K562 (cell line): ENCODE data around the gene DIS3L. TPM values are rescaled to one million over a fixed set of nuclear protein-coding genes. Genes with fewer than 3 reads are reported as not detected.

Experiments
- ATAC-seq: fragments of 200-7000 bp; cut with Tn5 transposase; 3 replicates; pipeline ENCODE4 v1.9.1; 2020; ENCODE audit warnings: moderate library complexity
- BruUV-seq: library from RNA; stranded (reverse); fragments of 400-500 nt; replicated peaks from 2 replicates; lab custom pipeline; 2021; lab: Mats Ljungman, UMichigan
- CTCF ChIA-PET: fragments of 300-600 bp; formaldehyde crosslinking; extraction: SDS; loops from one replicate; lab custom pipeline; 2021; ENCODE audit warnings: low intra/inter-chr PET ratio; lab: Yijun Ruan, JAX
- POLR2A ChIA-PET: fragments of 300-600, 350-650 bp; sonication (Branson Sonifier 250); formaldehyde crosslinking; extraction: SDS; loops from one replicate; lab custom pipeline; 2021; ENCODE audit warnings: antibody characterized with exemption, inconsistent platforms; lab: Yijun Ruan, JAX
- DNase-seq, 4 experiments: peaks; one replicate each; pipeline versions ENCODE4 v3.0.0 to v3.0.0-alpha.2; 2011 to 2018; ENCODE audit warnings: low spot score in 3 of 4, mixed read lengths in 3 of 4; ENCODE audit errors: extremely low read depth in 1 of 4
- FAIRE-seq: peaks from 2 replicates; lab custom pipeline; 2011; peaks lifted over from hg19 to GRCh38; lab: Jason Lieb, UNC
- H2AFZ ChIP-seq: 2 replicates; pipeline ENCODE4 v1.6.0; 2011; ENCODE audit warnings: low read depth, low read length, control low read depth, inconsistent platforms
- H3K27ac ChIP-seq: fragments of 200-600 bp; 3 replicates; pipeline ENCODE4 v1.8.0; 2011; ENCODE audit warnings: low read depth, mild to moderate bottlenecking, control low read depth, inconsistent platforms, low read length, moderate library complexity, mixed read lengths; ENCODE audit errors: extremely low read depth
- H3K27me3 ChIP-seq, 2 experiments: fragments of 300-600 bp in 1 of 2; 2 replicates in 1 of 2; 3 replicates in 1 of 2; pipeline versions ENCODE4 v1.6.0 to v1.8.0; 2011; ENCODE audit warnings: inconsistent platforms in 2 of 2, low read length in 2 of 2, mild to moderate bottlenecking in 1 of 2, mixed read lengths in 1 of 2, moderate library complexity in 1 of 2; ENCODE audit not compliant: control insufficient read depth in 2 of 2, insufficient read depth in 2 of 2
- H3K36me3 ChIP-seq: fragments of 300-600 bp; 3 replicates; pipeline ENCODE4 v1.8.0; 2011; ENCODE audit warnings: mild to moderate bottlenecking, low read length, inconsistent platforms; ENCODE audit not compliant: control insufficient read depth, insufficient read depth
- H3K4me1 ChIP-seq, 2 experiments: fragments of 200-600 bp in 1 of 2; replicated peaks in 1 of 2; 2 replicates in 1 of 2; 3 replicates in 1 of 2; pipeline versions ENCODE4 v1.5.1 to v1.8.0; 2011; ENCODE audit warnings: inconsistent platforms in 2 of 2, low read length in 2 of 2, mild to moderate bottlenecking in 1 of 2, mixed read lengths in 1 of 2, moderate library complexity in 1 of 2; ENCODE audit not compliant: control insufficient read depth in 2 of 2, insufficient read depth in 2 of 2
- H3K4me2 ChIP-seq: 2 replicates; pipeline ENCODE4 v1.6.1; 2011; ENCODE audit warnings: low read length, control low read depth, inconsistent platforms, mixed read lengths; ENCODE audit not compliant: insufficient read depth
- H3K4me3 ChIP-seq: fragments of 200-600 bp; sonication (generic), shearing (Covaris generic); 2 replicates; pipeline ENCODE4 v1.5.1; 2016; ENCODE audit warnings: control low read depth, inconsistent platforms
- H3K79me2 ChIP-seq: fragments of 200-600 bp; 3 replicates; pipeline ENCODE4 v1.8.0; 2011; ENCODE audit warnings: low read length, inconsistent platforms; ENCODE audit not compliant: control insufficient read depth, insufficient read depth
- H3K9ac ChIP-seq, 2 experiments: 2 replicates each; pipeline versions ENCODE4 v1.6.0 to v1.6.1; 2011; ENCODE audit warnings: low read depth in 2 of 2, low read length in 2 of 2, control low read depth in 1 of 2, inconsistent platforms in 1 of 2, mild to moderate bottlenecking in 1 of 2, mixed read lengths in 1 of 2; ENCODE audit not compliant: insufficient read depth in 1 of 2
- H3K9me1 ChIP-seq: one replicate; pipeline ENCODE4 v1.6.0; 2011; ENCODE audit warnings: inconsistent platforms, mild to moderate bottlenecking, low read length, moderate library complexity; ENCODE audit not compliant: control insufficient read depth, insufficient read depth
- H3K9me3 ChIP-seq: replicated peaks from 2 replicates; pipeline ENCODE4 v1.5.1; 2011; ENCODE audit warnings: low read depth, low read length, inconsistent platforms; ENCODE audit not compliant: control insufficient read depth, insufficient read depth
- H4K20me1 ChIP-seq: replicated peaks from 2 replicates; pipeline ENCODE4 v1.6.1; 2011; ENCODE audit warnings: low read length, inconsistent platforms, mixed read lengths; ENCODE audit not compliant: control insufficient read depth, insufficient read depth
- ADNP ChIP-seq: fragments of 200-800 bp; sonication (Bioruptor generic); IDR thresholded peaks from 2 replicates; pipeline ENCODE4 v1.6.1; 2016; ENCODE audit warnings: missing genetic modification characterization, missing compliant biosample characterization
- ARHGAP35 ChIP-seq: fragments of 450-650 bp; IDR thresholded peaks from 2 replicates; pipeline ENCODE4 v1.6.1; 2018; ENCODE audit not compliant: partially characterized antibody
- ASH1L ChIP-seq: fragments of 450-650 bp; IDR thresholded peaks from 2 replicates; pipeline ENCODE4 v1.6.1; 2018; ENCODE audit warnings: borderline replicate concordance, mild to moderate bottlenecking, low read depth; ENCODE audit not compliant: partially characterized antibody
- BRD9 ChIP-seq: fragments of 450-650 bp; IDR thresholded peaks from 2 replicates; pipeline ENCODE4 v1.6.1; 2018; ENCODE audit warnings: low read depth; ENCODE audit not compliant: partially characterized antibody
- ESRRB ChIP-seq: fragments of 250-450 bp; sonication (Bioruptor Pico); IDR thresholded peaks from 2 replicates; pipeline ENCODE4 v1.5.0; 2020; ENCODE audit warnings: mild to moderate bottlenecking, moderate library complexity, borderline replicate concordance
- EWSR1 ChIP-seq: fragments of 450-650 bp; IDR thresholded peaks from 2 replicates; pipeline ENCODE4 v1.6.1; 2018; ENCODE audit warnings: borderline replicate concordance, mild to moderate bottlenecking, low read depth, moderate library complexity; ENCODE audit not compliant: partially characterized antibody
- GATAD2B ChIP-seq: fragments of 450-650 bp; IDR thresholded peaks from 2 replicates; pipeline ENCODE4 v1.6.1; 2017; ENCODE audit warnings: mild to moderate bottlenecking, borderline replicate concordance
- MEF2D ChIP-seq: conservative IDR thresholded peaks from 2 replicates; pipeline ENCODE4 v1.6.1; 2016; ENCODE audit warnings: low read depth, missing genetic modification characterization, missing compliant biosample characterization
- POU5F1 ChIP-seq: fragments of 150-350 bp; IDR thresholded peaks from 2 replicates; pipeline ENCODE4 v1.6.1; 2014; ENCODE audit warnings: borderline replicate concordance, low read length, low read depth, mild to moderate bottlenecking; ENCODE audit not compliant: partially characterized antibody
- SETDB1 ChIP-seq: IDR thresholded peaks from one replicate; pipeline ENCODE4 v1.6.1; 2012; ENCODE audit warnings: low read length, control low read depth, inconsistent platforms
- SMARCE1 ChIP-seq: fragments of 450-650 bp; IDR thresholded peaks from 2 replicates; pipeline ENCODE4 v1.7.1; 2016; ENCODE audit warnings: mild to moderate bottlenecking
- WGBS: fragments of 100-300 bp; shearing (Covaris generic); methylation state at CpG from one replicate; pipeline ENCODE4 v1.1.6; 2016; ENCODE audit warnings: low coverage, mixed read lengths; ENCODE audit not compliant: insufficient coverage; ENCODE audit errors: missing lambda C conversion rate; 5-methylcytosine and 5-hydroxymethylcytosine counted together
- in situ Hi-C: fragments of 300-500 bp; cut with MboI; formaldehyde crosslinking; loops from 4 replicates; pipeline ENCODE4 v1.15.0; 2018; ENCODE audit warnings: inconsistent platforms, mixed read lengths
- intact Hi-C: fragments of 100-400 bp; cut with micrococcal nuclease; formaldehyde crosslinking; loops from 2 replicates; pipeline ENCODE4 v1.14.2; 2022
- polyA plus RNA-seq, 8 experiments: library from polyadenylated mRNA; depleted of rRNA in 4 of 8; stranded (reverse) in 5 of 8; unstranded in 3 of 8; fragments of >200 nt; fragmentation: Nextera tagmentation in 2 of 8; fragmentation: Illumina TruSeq in 1 of 8; extraction: Ambion mirVana in 2 of 8; extraction: Trizol in 1 of 8; gene quantifications; 2 replicates each; pipeline versions ENCODE4 v1.2.1 to v1.2.3, GENCODE V29; 2011 to 2014; ENCODE audit warnings: inconsistent platforms in 1 of 8, missing spikeins in 1 of 8
- total RNA-seq, 7 experiments: library from RNA; depleted of rRNA in 6 of 7; stranded (reverse); fragments of >200 nt in 6 of 7; fragmentation: Illumina TruSeq in 2 of 7; extraction: Trizol in 2 of 7; gene quantifications; 2 replicates each; pipeline versions ENCODE4 v1.2.1 to v1.2.3, GENCODE V29; 2011 to 2021; ENCODE audit warnings: low replicate concordance in 1 of 7

The DIS3L gene
- total and polyA plus RNA-seq, 9 of the 15 experiments (the other 6 are each of a cell fraction or from before 2014, with no cell fraction given) = 5.9 to 34.6 (median 16.9) TPM

- Histone ChIP-seq H4K20me1 (no peaks in the 10 kb centered on the region), H3K9me1 (no peaks in the 10 kb centered on the region), H3K27ac (no peak overlapping the region), H3K36me3 (peaks cover 26% of the 10 kb centered on the region), H3K9me3 (no peaks in the 10 kb centered on the region), H3K27me3 (no peaks in the 10 kb centered on the region), H2AFZ (no peak overlapping the region), H3K4me3 (no peak overlapping the region), H3K4me2 (no peak overlapping the region), H3K9ac (0 out of 4 replicates have a peak overlapping the region, but pooled peaks of 1 of the 2 experiments have one; percentile 55), H3K4me1 (peaks cover 5 to 11% of the 10 kb centered on the region in 2 experiments), H3K79me2 (peaks cover 22% of the 10 kb centered on the region)
- FAIRE-seq = no peak
- no TSS peak for BruUV-seq
- intact Hi-C loops = no loop called here
- TF ChIP-seq BRD9 (no peak), SMARCE1 (no peak), ADNP (tag) (no peak), ASH1L (no peak), POU5F1 (no peak), GATAD2B (no peak), SETDB1 (no peak), ARHGAP35 (no peak), ESRRB (CRISPR knock-in tag) (no peak), EWSR1 (no peak), MEF2D (no peak)
- CTCF ChIA-PET = no interaction called here
- no peak for ATAC-seq
- no peak for DNase-seq
- POLR2A ChIA-PET = interaction anchor here (0.6 kb wide), 1 partner anchor 228 kb away, joined by 3 read pairs; no protein-coding TSS in a partner anchor
- in situ Hi-C loops = no loop called here
- WGBS = 89% methylated on average over 4 of the region's 4 CpGs
Measured at GRCh38 chr15:66298803-66299251, 5.5 kb downstream of the DIS3L start.
